GM15510 (cell line): ENCODE measurements around the gene SLC22A14.

Experiments
- POLR2A ChIP-seq: IDR thresholded peaks from 3 replicates; pipeline ENCODE4 v1.6.1; 2011; ENCODE audit warnings: borderline replicate concordance; ENCODE audit not compliant: insufficient read length; ENCODE audit errors: extremely low read depth

SLC22A14 gene

DNA sequence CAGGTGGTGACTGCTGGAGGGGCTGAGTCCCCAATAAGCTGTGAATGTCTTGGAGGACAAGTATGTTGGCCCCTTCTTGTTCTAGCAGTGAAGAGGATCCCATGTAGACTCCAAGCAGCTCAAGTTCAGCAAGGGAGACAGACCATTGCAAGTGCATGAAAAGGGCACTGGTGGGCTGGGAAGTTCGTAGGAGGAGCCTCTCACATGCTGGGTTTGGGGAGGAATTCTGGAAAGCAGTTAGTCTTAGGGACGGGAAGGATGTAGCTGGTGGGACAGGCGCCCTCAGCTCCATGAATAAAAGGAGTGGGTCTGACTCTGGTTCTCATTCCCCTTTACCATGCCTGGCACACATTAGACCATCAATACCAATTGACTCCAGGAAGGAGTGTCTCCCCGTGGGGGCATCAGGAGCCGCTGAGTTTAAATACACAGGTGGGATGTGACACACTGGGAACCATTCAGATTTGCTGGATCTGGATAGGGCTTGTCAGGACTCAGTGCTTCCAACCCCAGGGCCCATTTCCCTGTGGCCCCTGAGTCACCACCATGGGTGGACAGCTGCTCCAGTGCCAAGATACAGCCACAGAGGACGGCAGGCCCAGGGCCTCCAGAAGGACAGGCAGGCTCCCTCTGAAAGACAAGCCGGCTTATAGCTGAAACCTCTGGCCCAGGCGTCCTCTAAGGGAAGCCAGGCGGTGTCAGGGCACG is 63.9 kb downstream of the SLC22A14 start:
- TF ChIP-seq POLR2A = no peak

DNA sequence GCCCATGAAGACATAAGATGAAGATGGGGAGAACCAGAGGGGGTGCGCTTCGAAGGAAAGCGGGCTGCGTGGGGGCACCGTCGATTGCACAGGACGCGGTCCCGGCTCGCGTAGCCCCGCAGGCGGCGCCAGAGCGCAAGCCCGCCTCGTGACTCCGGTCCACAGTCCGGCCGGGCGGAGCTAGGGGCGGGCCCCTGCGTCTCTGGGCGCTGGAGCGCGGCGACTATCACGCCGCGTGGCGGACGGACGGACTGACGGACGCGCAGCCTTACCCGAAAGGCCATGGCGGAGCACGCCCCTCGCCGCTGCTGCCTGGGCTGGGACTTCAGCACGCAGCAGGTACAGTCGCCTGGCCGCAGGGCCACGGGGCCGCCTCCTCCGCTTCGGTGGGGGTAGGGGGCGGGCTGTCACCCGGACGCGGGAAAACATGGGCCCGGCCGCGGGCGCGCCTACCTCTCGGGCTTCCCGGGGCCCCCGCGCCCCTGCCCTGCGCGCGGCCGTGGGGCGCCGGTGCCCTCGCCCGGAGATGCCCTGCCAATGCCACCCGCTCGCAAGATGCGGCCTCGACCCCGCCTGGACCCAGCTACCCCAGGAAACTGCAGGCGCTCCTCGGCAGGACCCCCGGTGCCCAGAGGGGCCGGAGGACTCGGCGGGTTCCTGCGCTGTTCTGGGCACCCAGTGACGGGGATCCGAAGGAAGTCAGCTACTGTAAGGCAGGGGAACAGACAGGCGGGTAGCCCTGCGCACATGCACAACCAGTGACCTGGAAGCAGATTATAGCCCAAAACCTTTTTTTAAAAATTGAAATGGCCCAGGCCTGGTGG is 64.7 kb downstream of the SLC22A14 start, which contains the start of gene XYLB:
Gene XYLB (plus strand): TSS at position 199 of the 824 bp plus-strand sequence. CDS start 84 bp downstream, at position 283.
- peak; percentile 53 for TF ChIP-seq POLR2A

DNA sequence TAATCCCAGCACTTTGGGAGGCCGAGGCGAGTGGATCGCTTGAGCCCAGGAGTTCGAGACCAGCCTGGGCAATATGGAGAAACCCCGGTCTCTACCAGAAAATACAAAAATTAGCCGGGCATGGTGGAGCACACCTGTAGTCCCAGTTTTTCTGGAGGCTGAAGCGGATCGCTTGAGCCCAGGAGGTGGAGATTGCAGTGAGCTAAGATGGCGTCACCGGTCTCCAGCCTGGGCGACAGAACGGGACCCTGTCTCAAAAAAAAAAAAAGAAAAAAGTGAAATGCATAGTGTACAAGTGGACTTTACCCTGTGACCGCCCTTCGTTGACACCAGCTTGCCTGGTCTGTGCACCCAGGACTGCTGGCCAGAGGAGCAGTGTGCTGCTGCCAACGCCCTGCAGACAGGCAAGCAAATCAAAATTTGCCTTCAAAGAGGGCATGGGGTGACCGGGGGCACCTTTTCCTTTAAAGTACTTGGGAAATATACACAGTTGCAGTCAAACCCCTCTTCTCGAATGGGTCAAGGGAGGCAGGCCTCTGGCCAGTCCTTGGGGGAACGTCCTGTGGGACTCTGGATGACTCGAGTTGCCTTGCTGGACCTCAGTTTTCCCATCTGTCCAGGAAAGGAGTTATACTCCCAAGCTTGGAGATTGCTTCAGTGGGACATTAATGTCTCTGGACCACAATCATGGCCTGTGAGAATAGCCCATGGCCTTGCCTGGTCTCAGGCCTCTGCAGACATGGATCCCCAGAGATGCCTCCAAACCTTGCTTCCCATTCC is 65.5 kb downstream of the SLC22A14 start:
- no peak for TF ChIP-seq POLR2A

- TF ChIP-seq POLR2A = no peak
Measured at GRCh38 chr3:38348903-38349302, 66.8 kb downstream of the SLC22A14 start.

DNA sequence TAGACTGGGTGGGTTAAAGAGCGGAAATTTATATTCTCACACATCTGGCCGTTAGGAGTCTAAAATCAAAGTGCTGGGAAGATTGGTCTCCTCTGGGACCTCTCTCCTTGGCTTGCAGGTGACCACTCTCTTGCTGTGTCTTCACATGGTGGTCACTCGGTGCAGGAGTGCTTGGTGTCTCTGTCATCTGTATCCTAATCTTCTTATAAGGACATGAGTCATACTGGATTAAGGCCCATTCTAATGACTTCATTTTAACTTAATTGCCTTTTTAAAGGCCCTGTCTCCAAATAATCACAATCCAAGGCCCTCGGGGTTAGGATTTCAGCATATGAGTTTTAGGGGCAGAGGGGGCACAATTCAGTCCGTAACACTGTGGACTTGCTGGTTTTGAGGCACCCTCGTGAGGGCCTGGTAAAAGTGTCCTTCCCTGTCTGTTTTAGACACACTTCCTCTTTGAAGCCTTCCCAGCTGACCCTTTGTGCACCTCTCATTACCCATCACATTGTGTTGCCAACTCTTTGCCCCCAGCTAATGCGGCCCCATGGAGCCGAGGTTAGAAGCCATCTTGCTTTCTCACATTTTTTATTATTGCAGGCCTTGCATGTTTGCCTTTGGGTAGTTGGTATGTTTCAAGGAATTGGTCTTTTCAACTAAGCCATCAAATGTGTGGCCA is 67.7 kb downstream of the SLC22A14 start:
- no peak for TF ChIP-seq POLR2A

- TF ChIP-seq POLR2A = no peak
Measured at GRCh38 chr3:38353151-38353550, 71.1 kb downstream of the SLC22A14 start.

GRCh38 chr3:38354588-38355330 is 72.7 kb downstream of the SLC22A14 start:
- TF ChIP-seq POLR2A = no peak

DNA sequence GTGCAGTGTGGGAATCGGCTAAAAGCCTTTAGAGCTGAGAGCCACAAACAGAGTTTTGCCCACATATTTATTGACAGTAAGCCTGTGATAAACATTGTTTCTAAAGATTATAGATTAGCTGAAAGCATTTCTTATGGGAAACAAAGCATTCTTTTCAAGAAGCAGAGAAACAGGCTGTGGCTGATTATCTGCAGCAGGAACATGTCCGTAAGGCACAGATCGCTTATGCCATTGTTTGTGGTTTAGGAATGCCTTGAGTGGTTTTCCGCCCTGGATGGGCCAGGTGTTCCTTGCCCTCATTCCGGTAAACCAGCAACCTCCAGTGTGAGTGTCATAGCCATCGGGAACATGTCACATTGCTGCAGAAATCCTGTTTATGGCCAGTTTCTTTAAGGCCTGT is 76.9 kb downstream of the SLC22A14 start:
- TF ChIP-seq POLR2A = no peak

DNA sequence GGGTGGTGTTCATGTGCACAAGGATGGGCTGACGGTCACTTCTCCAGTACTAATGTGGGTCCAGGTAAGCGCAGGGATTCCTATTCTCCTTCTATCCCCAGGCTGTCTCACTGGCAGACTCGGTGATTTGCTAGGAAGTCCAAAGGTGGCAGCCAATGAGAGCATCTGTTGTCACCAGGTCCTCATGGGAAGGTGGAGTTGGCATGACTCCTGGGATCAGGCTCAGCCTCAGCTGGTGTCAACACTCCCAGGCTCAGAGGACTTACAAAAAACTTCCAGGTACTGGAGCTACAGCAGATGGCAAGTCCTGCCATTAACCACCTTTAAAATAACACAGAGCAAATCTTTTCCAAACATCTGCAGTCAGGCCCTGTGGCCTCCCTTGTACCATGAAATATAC is 78.3 kb downstream of the SLC22A14 start:
- no peak for TF ChIP-seq POLR2A

DNA sequence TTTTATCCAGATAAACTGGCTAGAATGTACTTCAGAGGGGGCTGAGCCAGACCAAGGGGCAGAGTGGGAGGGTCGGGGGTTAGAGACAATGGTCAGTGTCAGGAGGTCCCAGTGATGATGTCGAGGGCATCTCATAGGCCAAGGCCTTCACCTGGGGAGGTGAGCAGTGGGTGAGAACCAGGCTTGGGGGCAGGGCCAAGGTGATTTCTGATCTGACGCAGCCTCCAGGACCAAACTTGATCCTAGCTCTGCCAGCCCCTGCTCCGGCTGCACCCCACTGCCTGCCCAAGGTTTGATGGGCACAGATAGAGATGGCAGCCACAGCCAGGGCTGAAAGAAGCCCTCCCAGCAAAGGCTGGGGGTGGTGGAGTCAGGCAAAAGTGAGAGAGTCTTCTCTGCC is 79.4 kb downstream of the SLC22A14 start:
- TF ChIP-seq POLR2A = no peak

DNA sequence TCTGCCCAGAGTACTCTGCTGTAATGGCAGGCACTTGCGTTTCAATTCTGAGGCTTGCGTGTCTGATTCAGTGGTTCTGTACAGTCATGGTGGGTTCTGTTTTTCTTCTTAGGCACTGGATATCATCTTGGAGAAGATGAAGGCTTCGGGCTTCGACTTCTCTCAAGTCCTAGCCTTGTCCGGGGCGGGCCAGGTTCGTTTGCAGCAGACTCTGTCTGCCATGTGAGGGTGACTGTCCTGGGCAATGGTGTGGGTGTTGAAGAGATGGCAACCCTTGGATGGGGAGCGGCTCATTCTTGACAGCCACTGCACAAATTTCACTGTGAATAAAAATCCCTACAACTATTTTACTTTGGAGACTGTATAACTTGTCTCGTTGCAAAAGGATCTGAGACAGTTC is 80.7 kb downstream of the SLC22A14 start:
- no peak for TF ChIP-seq POLR2A

- no peak for TF ChIP-seq POLR2A
Measured at GRCh38 chr3:38364721-38365400, 82.8 kb downstream of the SLC22A14 start.

- TF ChIP-seq POLR2A = no peak
Measured at GRCh38 chr3:38365469-38366062, 83.5 kb downstream of the SLC22A14 start.
